GM12865 (cell line): ENCODE results near the gene SYTL2.
"Not testable (repeated sequence)": the region's sequence is repeated elsewhere in the genome, so short reads cannot be mapped to it uniquely, and the experiment has no call there.

Experiments used
- DNase-seq: peaks from one replicate; pipeline ENCODE4 v3.0.0; 2010; ENCODE audit warnings: low read depth
- H3K4me3 ChIP-seq: 2 replicates; pipeline ENCODE4 v1.5.1; 2011; ENCODE audit warnings: mild to moderate bottlenecking, low read depth, low read length, control low read depth
- TF ChIP-seq, protein P1 (sequence below): IDR thresholded peaks from 2 replicates; pipeline ENCODE4 v1.5.1; 2011; ENCODE audit warnings: low read length, control low read depth, low read depth, inconsistent platforms; ENCODE audit not compliant: insufficient read depth; ENCODE audit errors: missing control alignments

SYTL2 gene

DNA sequence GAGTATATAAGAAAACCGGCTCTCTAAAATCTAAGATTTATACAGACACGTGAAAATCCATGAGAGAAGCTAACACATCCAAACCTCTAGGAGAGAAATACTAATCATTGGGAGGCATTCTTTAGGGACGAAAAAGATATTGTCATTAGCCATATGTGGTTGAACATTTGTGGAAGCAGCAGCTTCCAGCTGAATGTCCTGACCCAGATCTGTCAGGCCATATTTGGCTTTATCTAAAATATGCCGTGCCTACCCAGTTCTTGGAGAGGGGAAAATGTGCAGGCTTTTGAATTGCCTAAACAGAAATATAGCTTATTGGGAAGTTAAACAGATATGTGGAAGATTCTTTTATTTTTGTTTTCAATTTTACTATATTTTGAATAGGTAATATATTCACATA is 131.4 kb downstream of the SYTL2 start:
- H3K4me3 ChIP-seq = no peak overlapping the region
- no peak for DNase-seq
- TF ChIP-seq, protein P1, sequence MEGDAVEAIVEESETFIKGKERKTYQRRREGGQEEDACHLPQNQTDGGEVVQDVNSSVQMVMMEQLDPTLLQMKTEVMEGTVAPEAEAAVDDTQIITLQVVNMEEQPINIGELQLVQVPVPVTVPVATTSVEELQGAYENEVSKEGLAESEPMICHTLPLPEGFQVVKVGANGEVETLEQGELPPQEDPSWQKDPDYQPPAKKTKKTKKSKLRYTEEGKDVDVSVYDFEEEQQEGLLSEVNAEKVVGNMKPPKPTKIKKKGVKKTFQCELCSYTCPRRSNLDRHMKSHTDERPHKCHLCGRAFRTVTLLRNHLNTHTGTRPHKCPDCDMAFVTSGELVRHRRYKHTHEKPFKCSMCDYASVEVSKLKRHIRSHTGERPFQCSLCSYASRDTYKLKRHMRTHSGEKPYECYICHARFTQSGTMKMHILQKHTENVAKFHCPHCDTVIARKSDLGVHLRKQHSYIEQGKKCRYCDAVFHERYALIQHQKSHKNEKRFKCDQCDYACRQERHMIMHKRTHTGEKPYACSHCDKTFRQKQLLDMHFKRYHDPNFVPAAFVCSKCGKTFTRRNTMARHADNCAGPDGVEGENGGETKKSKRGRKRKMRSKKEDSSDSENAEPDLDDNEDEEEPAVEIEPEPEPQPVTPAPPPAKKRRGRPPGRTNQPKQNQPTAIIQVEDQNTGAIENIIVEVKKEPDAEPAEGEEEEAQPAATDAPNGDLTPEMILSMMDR = no peak

DNA sequence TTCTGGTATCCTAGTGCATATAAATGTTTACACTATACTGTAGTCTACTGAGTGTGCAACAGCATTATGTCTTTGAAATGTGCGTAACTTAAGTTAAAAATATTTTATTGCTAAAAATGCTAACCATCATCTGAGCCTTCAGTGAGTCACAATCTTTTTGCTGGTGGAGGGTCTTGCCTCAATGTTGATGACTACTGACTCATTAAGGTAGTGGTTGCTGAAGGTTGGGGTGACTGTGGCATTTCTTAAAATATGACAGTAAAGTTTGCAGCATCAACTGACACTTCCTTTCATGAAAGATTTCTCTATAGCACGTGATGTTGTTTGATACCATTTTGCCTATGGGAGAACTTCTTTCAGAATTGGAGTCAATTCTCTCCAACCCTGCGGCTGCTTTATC is 137.5 kb downstream of the SYTL2 start:
- no peak overlapping the region for H3K4me3 ChIP-seq
- TF ChIP-seq, protein P1 = no peak
- DNase-seq = no peak

DNA sequence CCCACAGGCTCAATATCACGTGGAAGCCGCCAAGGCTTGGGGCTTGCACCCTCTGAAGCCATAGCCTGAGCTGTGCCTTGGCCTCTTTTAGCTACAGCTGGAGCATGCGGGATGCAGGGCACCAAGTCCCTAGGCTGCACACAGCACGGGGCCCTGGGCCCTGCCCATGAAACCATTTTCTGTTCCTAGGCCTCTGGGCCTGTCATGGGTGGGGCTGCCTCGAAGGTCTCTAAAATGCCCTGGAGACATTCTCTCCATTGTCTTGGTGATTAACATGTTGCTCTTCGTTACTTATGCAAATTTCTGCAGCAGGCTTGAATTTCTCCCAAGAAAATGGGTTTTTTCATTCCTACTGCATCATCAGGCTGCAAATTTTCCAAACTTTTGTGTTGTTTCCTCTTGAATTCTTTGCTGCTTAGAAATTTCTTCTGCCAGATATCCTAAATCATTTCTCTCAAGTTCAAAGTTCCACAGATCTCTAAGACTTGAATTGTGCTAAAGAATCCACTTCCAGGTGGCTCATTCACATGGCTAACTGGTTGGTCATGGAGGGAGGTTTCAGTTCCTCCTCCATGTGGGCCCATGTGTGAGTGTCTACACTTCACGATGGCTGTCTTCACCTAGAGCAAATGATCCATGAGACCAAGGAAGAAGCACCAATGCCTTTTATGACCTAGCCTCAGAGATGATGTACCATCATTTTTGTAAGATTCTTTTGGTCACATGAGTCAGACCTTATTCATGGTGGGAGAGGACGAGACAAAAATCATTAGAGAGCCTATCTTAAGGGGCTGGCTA is 138.6 kb downstream of the SYTL2 start:
- TF ChIP-seq, protein P1 = no peak
- no peak overlapping the region for H3K4me3 ChIP-seq
- no peak for DNase-seq

DNA sequence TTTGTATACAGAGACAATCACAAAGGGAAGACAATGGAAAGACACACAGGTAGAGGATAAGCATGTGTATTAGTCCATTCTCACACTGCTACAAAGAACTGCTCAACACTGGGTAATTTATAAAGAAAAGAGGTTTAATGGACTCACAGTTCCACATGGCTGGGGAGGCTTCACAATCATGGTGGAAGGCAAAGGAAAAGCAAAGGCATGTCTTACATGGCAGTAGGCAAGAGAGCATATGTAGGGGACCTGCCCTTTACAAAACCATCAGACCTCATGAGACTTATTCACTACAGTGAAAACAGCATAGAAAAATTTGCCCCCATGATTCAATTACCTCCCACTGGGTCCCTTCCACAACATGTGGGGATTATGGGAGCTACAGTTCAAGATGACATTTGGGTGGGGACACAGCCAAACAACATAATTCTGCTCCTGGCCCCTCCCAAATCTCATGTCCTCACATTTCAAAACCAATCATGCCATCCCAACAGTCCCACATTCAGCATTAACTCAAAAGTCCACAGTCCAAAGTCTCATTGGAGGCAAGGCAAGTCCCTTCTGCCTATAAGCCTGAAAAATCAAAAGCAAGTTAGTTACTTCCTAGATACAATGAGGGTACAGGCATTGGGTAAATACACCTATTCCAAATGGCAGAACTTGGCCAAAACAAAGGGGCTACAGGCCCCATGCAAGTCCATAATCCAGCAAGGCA is 139.8 kb downstream of the SYTL2 start:
- H3K4me3 ChIP-seq, DNase-seq: not testable (repeated sequence)

DNA sequence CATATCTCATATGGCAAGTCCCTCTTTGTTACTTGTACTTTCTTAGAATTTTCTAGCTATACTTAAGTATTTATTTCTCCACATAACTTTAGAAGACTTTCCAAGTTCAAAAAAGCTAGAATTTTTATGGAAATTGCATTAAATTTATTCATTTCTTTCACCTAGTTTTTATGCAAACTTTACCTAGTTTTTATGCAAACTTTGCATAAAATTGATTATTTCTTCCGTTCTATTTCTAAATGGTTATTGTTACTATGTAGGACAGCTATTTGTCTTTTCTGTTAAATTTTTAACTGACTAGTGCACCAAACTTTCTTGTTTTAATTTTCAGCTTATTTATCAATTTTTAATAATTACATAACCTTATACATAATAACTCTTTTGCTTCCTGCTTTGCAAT is 142.8 kb downstream of the SYTL2 start:
- no peak for DNase-seq
- TF ChIP-seq, protein P1 = no peak

DNA sequence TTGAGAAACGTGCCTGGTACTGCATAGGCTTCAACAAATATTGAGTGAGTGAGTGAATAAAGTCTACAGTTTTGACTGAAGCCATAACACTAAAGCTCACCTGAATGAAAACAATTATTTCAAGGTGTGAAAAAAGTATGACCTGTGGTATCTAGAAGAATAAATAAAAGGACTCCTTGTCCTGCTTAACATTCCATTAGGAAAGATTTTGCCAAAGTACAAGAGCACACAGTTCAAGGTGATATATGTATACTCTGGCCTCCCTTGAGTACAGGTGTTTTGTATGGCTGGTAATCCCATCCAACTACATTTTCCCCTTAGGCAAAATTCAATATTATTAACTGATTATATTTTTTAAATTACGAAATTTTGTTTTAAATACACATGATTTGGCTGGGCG is 144.3 kb downstream of the SYTL2 start:
- no peak overlapping the region for H3K4me3 ChIP-seq
- DNase-seq = no peak
- TF ChIP-seq, protein P1 = no peak

More for the DNA sequence above, 142.8 kb downstream of the SYTL2 start:
- no peak overlapping the region for H3K4me3 ChIP-seq

DNA sequence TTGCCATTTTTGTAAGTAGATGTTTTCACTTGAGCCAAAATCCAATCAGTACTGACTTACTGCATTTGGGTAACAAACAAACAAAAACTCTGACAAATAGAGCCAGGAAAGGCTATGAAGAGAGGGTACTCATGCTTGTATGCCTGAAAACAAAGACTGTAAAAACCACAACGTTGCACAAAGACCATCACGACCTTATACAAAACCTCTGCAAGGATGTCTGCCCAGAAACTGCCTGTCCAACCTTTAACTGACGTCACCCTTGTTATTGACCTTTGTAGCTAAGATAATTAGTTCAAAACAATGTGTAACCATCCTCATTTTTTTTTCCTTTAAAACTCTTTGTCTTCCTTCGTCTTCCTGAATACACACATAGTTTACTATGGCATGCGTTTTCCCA is 145.2 kb downstream of the SYTL2 start:
- H3K4me3 ChIP-seq = no peak overlapping the region
- TF ChIP-seq, protein P1 = no peak
- no peak for DNase-seq
